ENCODE results near the gene TSNAX.

Gene TSNAX

DNA sequence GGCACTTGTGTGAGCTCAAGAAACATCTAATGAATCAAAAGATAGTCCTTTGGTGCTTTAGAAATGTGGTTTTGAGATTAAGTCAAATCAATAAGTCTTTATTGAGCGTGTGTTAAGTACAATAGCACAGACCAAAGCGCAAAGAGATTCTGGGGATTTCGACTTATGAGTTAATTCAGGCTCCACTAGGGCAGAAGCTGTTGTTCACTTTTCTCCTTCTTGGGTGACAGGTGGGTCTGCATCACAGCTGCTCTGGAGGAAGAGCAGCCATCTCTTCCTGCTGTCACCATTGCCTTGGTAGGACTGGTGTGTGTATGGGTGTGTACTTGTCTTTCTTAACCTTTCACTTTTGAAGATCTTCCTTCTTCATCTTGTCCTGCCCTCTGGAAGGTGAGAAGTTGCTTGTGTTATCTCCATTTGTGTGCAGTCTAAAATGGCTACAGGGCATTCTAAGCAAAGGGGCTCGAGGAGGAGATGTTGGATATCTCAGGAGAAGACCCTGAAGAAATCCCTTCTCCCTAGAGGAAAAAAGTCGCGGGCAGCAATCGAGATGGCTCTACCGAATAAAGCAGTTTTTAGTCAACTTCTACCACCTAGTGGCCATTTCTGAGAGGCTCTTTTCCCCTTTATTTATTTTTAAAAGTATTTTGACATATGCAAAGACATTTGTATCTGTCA lies 75.3 kb downstream of the TSNAX start:
- Histone ChIP-seq H3K27me3 (ENCODE audit: control insufficient read depth, insufficient read depth, low read length) (no peaks in the 10 kb centered on the region; the same call in 1 of the 2 replicates), H3K9me3 (ENCODE audit: control insufficient read depth, insufficient read depth, low read length) (no peaks in the 10 kb centered on the region), H3K27ac (ENCODE audit: low read depth, low read length) (no peak overlapping the region), H3K9ac (ENCODE audit: low read depth, low read length) (no peak overlapping the region), H3K4me3 (ENCODE audit: low read depth, low read length) (peak overlapping the region; percentile 51), H3K36me3 (ENCODE audit: control insufficient read depth, insufficient read depth, low read length) (no peaks in the 10 kb centered on the region), H3K4me1 (ENCODE audit: control insufficient read depth, insufficient read depth, low read length) (peaks cover 5% of the 10 kb centered on the region)

DNA sequence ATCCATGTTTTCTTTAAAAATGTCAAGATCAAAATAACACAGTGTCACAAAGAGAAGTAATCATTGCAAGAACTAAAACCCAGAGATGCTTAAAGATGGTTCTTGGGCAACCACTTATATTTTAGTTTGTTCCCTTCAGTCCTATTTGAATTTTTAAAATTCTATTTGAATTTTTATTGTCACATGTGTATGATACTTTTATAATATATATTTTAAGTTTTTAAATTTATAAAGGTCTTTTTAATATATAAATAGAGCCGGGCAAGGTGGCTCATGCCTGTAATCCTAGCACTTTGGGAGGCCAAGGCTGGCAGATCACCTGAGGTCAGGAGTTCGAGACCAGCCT lies 75.8 kb downstream of the TSNAX start:
- H3K4me3 ChIP-seq (ENCODE audit: low read depth, low read length): no peak overlapping the region
- H3K4me1 ChIP-seq (ENCODE audit: control insufficient read depth, insufficient read depth, low read length): peaks cover 5% of the 10 kb centered on the region
- H3K27ac ChIP-seq (ENCODE audit: low read depth, low read length): no peak overlapping the region
- no peaks in the 10 kb centered on the region for H3K9me3 ChIP-seq (ENCODE audit: control insufficient read depth, insufficient read depth, low read length)
- H3K9ac ChIP-seq (ENCODE audit: low read depth, low read length): no peak overlapping the region
- H3K36me3 ChIP-seq (ENCODE audit: control insufficient read depth, insufficient read depth, low read length): no peaks in the 10 kb centered on the region
- no peaks in the 10 kb centered on the region; the same call in 1 of the 2 replicates for H3K27me3 ChIP-seq (ENCODE audit: control insufficient read depth, insufficient read depth, low read length)

DNA sequence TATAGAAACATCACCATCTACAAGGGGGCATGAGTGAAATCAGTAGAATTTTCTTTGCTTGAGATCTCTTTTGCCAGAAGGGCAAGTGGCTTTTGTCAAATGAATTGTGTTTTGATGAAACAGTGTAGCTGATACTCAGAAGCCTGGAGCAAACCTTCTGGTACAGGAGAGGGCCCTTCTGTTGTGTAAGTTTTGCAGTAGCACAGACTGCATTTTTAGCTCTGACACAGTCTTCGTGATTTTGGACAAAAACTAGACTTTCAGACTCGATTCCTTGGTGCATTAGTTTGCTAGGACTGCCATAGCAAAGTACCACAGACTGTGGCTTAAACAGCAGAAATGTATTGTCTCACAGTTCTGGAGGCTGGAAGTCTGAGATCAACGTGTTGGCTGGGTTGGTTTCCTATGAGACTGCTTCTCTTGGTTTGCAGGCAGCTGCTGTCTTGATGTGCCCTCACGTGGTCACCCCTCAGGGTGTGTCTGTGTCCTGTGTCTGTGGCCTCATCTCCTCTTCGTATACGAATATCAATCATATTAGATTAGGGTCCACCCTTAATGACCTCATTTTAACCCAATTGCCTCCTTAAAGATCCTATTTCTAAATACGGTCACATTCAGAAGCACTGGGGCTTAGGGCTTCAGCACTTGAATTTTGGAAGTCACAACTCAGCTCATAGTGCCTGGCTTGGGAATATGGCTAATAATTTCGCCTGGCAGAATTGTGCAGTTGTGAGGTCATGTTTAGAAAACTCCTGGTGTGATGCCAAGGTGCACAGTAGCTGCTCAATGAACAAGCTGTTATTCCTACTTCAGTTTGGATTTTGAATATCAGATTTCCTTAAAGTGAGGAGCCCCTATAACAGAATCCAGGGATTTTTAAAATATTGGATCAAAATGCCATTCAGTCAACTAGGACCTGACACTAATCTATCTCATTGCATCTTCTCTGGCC lies 77.0 kb downstream of the TSNAX start:
- Histone ChIP-seq H3K9ac (ENCODE audit: low read depth, low read length) (no peak overlapping the region), H3K36me3 (ENCODE audit: control insufficient read depth, insufficient read depth, low read length) (no peaks in the 10 kb centered on the region), H3K27me3 (ENCODE audit: control insufficient read depth, insufficient read depth, low read length) (no peaks in the 10 kb centered on the region; the same call in 1 of the 2 replicates), H3K27ac (ENCODE audit: low read depth, low read length) (no peak overlapping the region), H3K9me3 (ENCODE audit: control insufficient read depth, insufficient read depth, low read length) (no peaks in the 10 kb centered on the region), H3K4me3 (ENCODE audit: low read depth, low read length) (no peak overlapping the region), H3K4me1 (ENCODE audit: control insufficient read depth, insufficient read depth, low read length) (peaks cover 5% of the 10 kb centered on the region)

DNA sequence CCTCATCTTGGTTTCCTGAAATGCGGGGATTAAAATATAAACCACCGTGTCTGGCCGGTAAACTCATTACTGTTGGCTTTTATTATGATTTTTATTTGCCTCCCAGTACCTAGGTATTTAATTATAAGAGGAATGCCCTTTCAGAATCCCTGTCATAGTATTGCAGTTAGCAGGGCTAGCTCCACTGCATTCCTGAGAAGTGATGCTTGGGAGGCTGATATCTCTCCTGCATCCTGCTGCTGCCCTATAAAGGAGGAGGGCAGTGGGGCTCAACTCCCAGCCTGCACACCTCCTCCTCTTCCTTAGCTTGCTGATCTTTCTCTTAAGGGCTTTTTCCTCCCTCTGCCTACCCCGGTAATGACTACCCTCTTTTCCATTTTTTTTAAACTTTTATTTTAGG lies 78.2 kb downstream of the TSNAX start:
- H3K4me1 ChIP-seq (ENCODE audit: control insufficient read depth, insufficient read depth, low read length): peaks cover 5% of the 10 kb centered on the region
- no peaks in the 10 kb centered on the region; the same call in 1 of the 2 replicates for H3K27me3 ChIP-seq (ENCODE audit: control insufficient read depth, insufficient read depth, low read length)
- H3K27ac ChIP-seq (ENCODE audit: low read depth, low read length): no peak overlapping the region
- no peak overlapping the region for H3K4me3 ChIP-seq (ENCODE audit: low read depth, low read length)
- H3K9me3 ChIP-seq (ENCODE audit: control insufficient read depth, insufficient read depth, low read length): no peaks in the 10 kb centered on the region
- no peak overlapping the region for H3K9ac ChIP-seq (ENCODE audit: low read depth, low read length)
- no peaks in the 10 kb centered on the region for H3K36me3 ChIP-seq (ENCODE audit: control insufficient read depth, insufficient read depth, low read length)

- no peaks in the 10 kb centered on the region for H3K36me3 ChIP-seq (ENCODE audit: control insufficient read depth, insufficient read depth, low read length)
- H3K9ac ChIP-seq (ENCODE audit: low read depth, low read length): no peak overlapping the region
- no peaks in the 10 kb centered on the region for H3K9me3 ChIP-seq (ENCODE audit: control insufficient read depth, insufficient read depth, low read length)
- peaks cover 3% of the 10 kb centered on the region for H3K27me3 ChIP-seq (ENCODE audit: control insufficient read depth, insufficient read depth, low read length)
- no peak overlapping the region for H3K4me3 ChIP-seq (ENCODE audit: low read depth, low read length)
- no peaks in the 10 kb centered on the region for H3K4me1 ChIP-seq (ENCODE audit: control insufficient read depth, insufficient read depth, low read length)
- no peak overlapping the region for H3K27ac ChIP-seq (ENCODE audit: low read depth, low read length)
Measured at GRCh38 chr1:231610388-231610787, 81.9 kb downstream of the TSNAX start.

DNA sequence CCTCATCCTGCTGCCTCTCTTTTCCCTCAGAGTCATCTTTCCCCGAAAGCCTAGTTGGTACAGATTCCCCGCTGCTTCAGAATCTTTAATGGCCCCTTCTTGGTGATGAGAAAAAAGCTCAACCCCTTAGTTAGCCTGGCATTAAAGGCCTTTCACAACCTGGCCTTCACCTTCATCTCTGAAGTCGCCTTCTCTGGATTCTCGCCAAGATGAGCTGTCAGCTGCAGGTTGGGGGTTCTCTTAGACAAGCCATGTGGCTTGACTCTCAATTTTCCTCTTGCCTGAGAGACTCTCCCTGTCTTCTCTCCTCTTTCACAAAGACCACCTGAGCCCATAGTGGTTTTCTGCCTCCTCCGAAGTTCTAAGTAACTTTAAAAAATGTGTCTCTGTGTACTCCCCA lies 82.6 kb downstream of the TSNAX start:
- Histone ChIP-seq H3K36me3 (ENCODE audit: control insufficient read depth, insufficient read depth, low read length) (no peaks in the 10 kb centered on the region), H3K9ac (ENCODE audit: low read depth, low read length) (no peak overlapping the region), H3K9me3 (ENCODE audit: control insufficient read depth, insufficient read depth, low read length) (no peaks in the 10 kb centered on the region), H3K4me1 (ENCODE audit: control insufficient read depth, insufficient read depth, low read length) (no peaks in the 10 kb centered on the region), H3K27me3 (ENCODE audit: control insufficient read depth, insufficient read depth, low read length) (peaks cover 3% of the 10 kb centered on the region), H3K4me3 (ENCODE audit: low read depth, low read length) (no peak overlapping the region), H3K27ac (ENCODE audit: low read depth, low read length) (no peak overlapping the region)

DNA sequence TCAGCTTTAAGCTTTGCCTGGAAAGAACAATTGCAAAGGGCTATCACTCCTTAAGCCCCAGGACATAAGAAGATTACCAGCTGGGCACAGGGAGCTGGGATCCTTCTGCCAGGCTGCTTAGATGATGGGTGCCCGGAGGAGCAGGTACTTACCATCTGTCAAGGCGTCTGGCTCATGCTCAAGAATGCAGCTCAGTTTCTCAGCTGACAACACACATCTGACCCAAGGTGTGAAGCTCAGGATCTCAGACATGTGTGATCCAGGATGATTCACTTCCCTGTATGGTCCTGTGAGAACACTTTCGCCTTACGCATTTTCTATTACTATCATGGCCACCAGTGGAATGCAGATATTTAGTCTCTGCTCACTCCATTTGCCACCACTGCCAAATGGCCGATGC lies 83.4 kb downstream of the TSNAX start:
- no peak overlapping the region for H3K4me3 ChIP-seq (ENCODE audit: low read depth, low read length)
- H3K9ac ChIP-seq (ENCODE audit: low read depth, low read length): no peak overlapping the region
- H3K36me3 ChIP-seq (ENCODE audit: control insufficient read depth, insufficient read depth, low read length): no peaks in the 10 kb centered on the region
- no peaks in the 10 kb centered on the region for H3K9me3 ChIP-seq (ENCODE audit: control insufficient read depth, insufficient read depth, low read length)
- H3K27ac ChIP-seq (ENCODE audit: low read depth, low read length): no peak overlapping the region
- no peaks in the 10 kb centered on the region for H3K4me1 ChIP-seq (ENCODE audit: control insufficient read depth, insufficient read depth, low read length)
- H3K27me3 ChIP-seq (ENCODE audit: control insufficient read depth, insufficient read depth, low read length): peaks cover 3% of the 10 kb centered on the region

DNA sequence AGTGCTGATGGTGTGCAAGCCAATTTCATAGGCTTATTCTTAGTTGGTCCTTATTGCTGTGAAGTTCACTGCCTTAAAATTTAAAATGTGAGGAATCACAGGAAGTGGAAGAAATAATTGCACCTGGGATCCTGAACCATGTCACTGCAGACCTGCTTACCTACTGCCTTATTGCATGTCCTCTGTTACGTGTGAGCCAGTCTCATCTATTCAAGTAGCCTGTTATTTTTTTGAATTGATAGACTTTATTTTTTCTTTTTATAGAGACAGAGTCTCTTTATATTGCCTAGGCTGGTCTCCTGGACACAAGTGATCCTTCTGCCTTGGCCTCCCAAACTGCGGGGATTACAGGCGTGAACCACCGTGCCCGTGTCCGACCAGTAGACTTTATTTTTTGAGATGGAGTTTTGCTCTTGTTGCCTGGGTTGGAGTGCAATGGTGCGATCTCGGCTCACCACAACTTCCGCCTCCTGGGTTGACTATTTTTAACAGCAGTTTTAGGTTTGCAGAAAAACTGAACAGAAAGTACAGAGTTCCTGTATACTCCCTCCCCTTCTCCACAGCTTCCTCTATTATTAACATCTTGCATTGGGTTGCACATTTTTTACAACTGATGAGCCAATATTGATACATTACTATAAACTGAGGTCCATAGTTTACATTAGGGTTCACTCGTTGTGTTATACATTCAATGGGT lies 84.1 kb downstream of the TSNAX start:
- H3K27me3 ChIP-seq (ENCODE audit: control insufficient read depth, insufficient read depth, low read length): peaks cover 3% of the 10 kb centered on the region
- no peaks in the 10 kb centered on the region for H3K36me3 ChIP-seq (ENCODE audit: control insufficient read depth, insufficient read depth, low read length)
- H3K27ac ChIP-seq (ENCODE audit: low read depth, low read length): no peak overlapping the region
- H3K4me1 ChIP-seq (ENCODE audit: control insufficient read depth, insufficient read depth, low read length): no peaks in the 10 kb centered on the region
- H3K9ac ChIP-seq (ENCODE audit: low read depth, low read length): no peak overlapping the region
- H3K9me3 ChIP-seq (ENCODE audit: control insufficient read depth, insufficient read depth, low read length): no peaks in the 10 kb centered on the region
- no peak overlapping the region for H3K4me3 ChIP-seq (ENCODE audit: low read depth, low read length)

GRCh38 chr1:231613419-231614349 lies 85.2 kb downstream of the TSNAX start:
- H3K9me3 ChIP-seq (ENCODE audit: control insufficient read depth, insufficient read depth, low read length): no peaks in the 10 kb centered on the region
- no peak overlapping the region for H3K9ac ChIP-seq (ENCODE audit: low read depth, low read length)
- H3K27ac ChIP-seq (ENCODE audit: low read depth, low read length): no peak overlapping the region
- peaks cover 3% of the 10 kb centered on the region for H3K27me3 ChIP-seq (ENCODE audit: control insufficient read depth, insufficient read depth, low read length)
- H3K4me3 ChIP-seq (ENCODE audit: low read depth, low read length): no peak overlapping the region
- H3K36me3 ChIP-seq (ENCODE audit: control insufficient read depth, insufficient read depth, low read length): no peaks in the 10 kb centered on the region
- no peaks in the 10 kb centered on the region for H3K4me1 ChIP-seq (ENCODE audit: control insufficient read depth, insufficient read depth, low read length)
